Gastroesophageal sphincter (tissue), 3 donors: Measurements from ENCODE around the gene SPTLC3.

Source experiments
- CTCF ChIP-seq, 4 experiments: fragments of 200-600 bp in 2 of 4; fragments of 450-650 bp in 2 of 4; sonication (generic) in 1 of 4; IDR thresholded peaks; one replicate each; pipeline ENCODE4 v1.5.1; 2017 to 2019; ENCODE audit warnings: antibody characterized with exemption in 4 of 4, mild to moderate bottlenecking in 2 of 4, moderate library complexity in 2 of 4
- POLR2AphosphoS5 ChIP-seq: sonication (generic); formaldehyde crosslinking; IDR thresholded peaks from one replicate; pipeline ENCODE4 v1.6.1; 2017; ENCODE audit warnings: antibody characterized with exemption

DNA sequence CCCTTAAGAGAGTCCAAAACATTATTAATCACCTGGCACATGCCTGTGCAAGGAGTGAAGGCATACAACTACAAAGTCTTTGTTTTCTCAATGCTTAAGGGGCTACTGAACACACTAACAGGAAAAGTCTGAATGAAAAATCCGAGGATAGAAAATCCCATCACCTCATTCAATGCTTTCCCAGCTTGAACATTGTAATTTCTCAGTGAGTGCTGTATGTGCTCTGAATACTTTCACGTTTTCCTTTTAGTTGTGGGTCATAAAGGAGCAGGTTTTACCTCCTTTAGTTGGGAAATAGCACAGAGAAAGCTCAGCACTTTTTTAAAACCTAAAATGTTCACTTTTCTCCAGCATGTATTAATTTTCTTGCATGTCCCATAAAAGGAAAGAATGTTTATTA is 45.9 kb upstream of the SPTLC3 start:
- no peak for TF ChIP-seq CTCF (IDR thresholded peaks at IDR 0.05)
- no peak for TF ChIP-seq POLR2AphosphoS5
